ENCODE data around the gene ECSCR. TPM values are rescaled to one million over a fixed set of nuclear protein-coding genes. Genes with fewer than 3 reads are reported as not detected.
"Not testable (repeated sequence)": the region's sequence is repeated elsewhere in the genome, so short reads cannot be mapped to it uniquely, and the experiment has no call there.

The ECSCR gene
- total RNA-seq, 2 experiments from 2014 or later = not detected

DNA sequence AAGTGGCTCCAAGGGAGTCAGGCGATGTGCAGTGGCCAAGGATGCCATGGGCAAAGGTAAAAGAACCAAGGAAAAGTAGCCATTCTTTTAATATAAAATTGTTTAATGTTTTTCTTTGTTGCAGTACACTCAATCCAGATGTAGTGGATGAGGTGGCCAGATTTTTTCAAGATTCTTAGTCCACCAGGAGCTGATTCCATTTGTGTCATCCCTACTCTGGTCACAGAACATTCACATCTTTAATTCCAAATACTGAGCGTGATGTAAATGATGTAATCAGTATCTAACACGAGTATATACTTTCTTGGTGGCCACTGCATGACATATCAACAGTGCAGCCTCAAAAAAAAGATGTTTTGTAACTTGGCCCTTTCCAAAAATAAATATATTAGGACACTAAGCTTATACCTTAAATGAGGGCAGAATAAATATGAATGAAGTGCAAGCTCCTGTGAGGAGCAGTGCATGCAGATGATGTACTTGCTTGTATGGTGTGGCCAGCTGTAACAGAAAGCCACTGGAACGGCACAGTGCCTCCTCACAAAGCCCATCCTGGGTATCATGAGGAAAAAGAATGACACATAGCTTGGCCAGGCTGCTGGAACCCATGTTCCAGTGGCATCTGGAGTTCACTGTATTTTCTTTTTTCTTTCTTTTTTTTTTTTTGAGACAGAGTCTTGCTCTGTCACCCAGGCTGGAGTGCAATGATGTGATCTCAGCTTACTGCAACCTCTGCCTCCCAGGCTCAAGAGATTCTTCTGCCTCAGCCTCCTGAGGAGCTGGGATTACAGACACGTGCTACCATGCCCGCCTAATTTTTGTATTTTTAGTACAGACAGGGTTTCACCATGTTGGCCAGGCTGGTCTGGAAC is 52.2 kb downstream of the ECSCR start:
- Mint-ChIP-seq H3K4me3 (no peak overlapping the region), H3K9me3 (no peaks in the 10 kb centered on the region), H3K27me3 (no peaks in the 10 kb centered on the region), H3K27ac (no peak overlapping the region), H3K4me1 (ENCODE audit: low read depth) (peaks cover 28% of the 10 kb centered on the region), H3K36me3 (ENCODE audit: low read depth) (no peaks in the 10 kb centered on the region)
- Histone ChIP-seq H3K9me3 (ENCODE audit: control insufficient read depth in 1 of 2, insufficient read depth in 1 of 2, low read length in 2 of 2) (no peaks in the 10 kb centered on the region), H3K4me3 (ENCODE audit: low read length) (no peak overlapping the region), H3K4me1 (ENCODE audit: insufficient read depth, low read length) (peaks cover 16% of the 10 kb centered on the region), H3K27me3 (ENCODE audit: control insufficient read depth in 1 of 2, insufficient read depth in 2 of 2, low read length in 2 of 2) (no peaks in the 10 kb centered on the region), H3K27ac (ENCODE audit: low read depth in 1 of 2, low read length in 2 of 2) (no peak overlapping the region), H3K36me3 (ENCODE audit: insufficient read depth, low read length) (no peaks in the 10 kb centered on the region)
- TF ChIP-seq, protein P1, sequence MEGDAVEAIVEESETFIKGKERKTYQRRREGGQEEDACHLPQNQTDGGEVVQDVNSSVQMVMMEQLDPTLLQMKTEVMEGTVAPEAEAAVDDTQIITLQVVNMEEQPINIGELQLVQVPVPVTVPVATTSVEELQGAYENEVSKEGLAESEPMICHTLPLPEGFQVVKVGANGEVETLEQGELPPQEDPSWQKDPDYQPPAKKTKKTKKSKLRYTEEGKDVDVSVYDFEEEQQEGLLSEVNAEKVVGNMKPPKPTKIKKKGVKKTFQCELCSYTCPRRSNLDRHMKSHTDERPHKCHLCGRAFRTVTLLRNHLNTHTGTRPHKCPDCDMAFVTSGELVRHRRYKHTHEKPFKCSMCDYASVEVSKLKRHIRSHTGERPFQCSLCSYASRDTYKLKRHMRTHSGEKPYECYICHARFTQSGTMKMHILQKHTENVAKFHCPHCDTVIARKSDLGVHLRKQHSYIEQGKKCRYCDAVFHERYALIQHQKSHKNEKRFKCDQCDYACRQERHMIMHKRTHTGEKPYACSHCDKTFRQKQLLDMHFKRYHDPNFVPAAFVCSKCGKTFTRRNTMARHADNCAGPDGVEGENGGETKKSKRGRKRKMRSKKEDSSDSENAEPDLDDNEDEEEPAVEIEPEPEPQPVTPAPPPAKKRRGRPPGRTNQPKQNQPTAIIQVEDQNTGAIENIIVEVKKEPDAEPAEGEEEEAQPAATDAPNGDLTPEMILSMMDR (IDR thresholded peaks at IDR 0.05) = no peak
- CTCF ChIA-PET = no interaction called here
- intact Hi-C loops (cut with DNase I, micrococcal nuclease) = no loop called here
- DNase-seq (no peak), ATAC-seq (ENCODE audit: poor library complexity) (no peak)
- POLR2A ChIA-PET = interaction anchor here (1.0 to 1.8 kb wide), 3 partner anchors 29 to 867 kb away, joined by 4 to 6 read pairs (median 5); partner anchors contain the start of genes DNAJC18, ETF1 and STING1

DNA sequence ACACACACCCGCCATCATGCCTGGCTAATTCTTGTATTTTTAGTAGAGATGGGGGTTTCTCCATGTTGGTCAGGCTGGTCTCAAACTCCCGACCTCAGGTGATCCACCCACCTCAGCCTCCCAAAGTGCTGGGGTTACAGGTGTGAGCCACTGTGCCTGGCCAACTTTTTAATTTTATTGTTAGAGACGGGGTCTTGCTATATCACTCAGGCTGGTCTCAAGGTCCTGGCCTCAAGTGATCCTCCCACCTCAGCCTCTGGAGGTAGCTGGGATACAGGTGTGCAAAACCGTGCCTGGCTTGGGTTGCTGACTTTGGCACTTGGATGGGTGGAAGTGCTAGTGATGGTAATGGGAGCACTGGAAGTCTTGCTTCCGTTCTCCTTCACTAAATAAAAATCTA is 53.4 kb downstream of the ECSCR start:
- ATAC-seq (ENCODE audit: poor library complexity); CTCF ChIA-PET; H3K27ac Mint-ChIP-seq; H3K27me3 Mint-ChIP-seq; H3K27me3 ChIP-seq (ENCODE audit: control insufficient read depth in 1 of 2, insufficient read depth in 2 of 2, low read length in 2 of 2); H3K4me3 Mint-ChIP-seq; H3K9me3 ChIP-seq (ENCODE audit: control insufficient read depth in 1 of 2, insufficient read depth in 1 of 2, low read length in 2 of 2); H3K9me3 Mint-ChIP-seq; H3K27ac ChIP-seq (ENCODE audit: low read depth in 1 of 2, low read length in 2 of 2); DNase-seq; H3K4me3 ChIP-seq (ENCODE audit: low read length); H3K36me3 ChIP-seq (ENCODE audit: insufficient read depth, low read length); H3K36me3 Mint-ChIP-seq (ENCODE audit: low read depth): not testable (repeated sequence)
- H3K4me1 Mint-ChIP-seq (ENCODE audit: low read depth) = peaks cover 22% of the 10 kb centered on the region
- POLR2A ChIA-PET = interaction anchor here (1.0 to 1.7 kb wide), 2 partner anchors 73 to 866 kb away, joined by 4 to 6 read pairs; partner anchors contain the start of genes ETF1 and STING1
- intact Hi-C loops (cut with DNase I, micrococcal nuclease) = loop anchor here in 1 of 2 experiments (5.0 to 10.0 kb wide), 6 partner anchors 358 to 1074 kb away; partner anchors contain the start of genes CDC25C, CYSTM1, EGR1 and FAM53C
- peaks cover 13% of the 10 kb centered on the region for H3K4me1 ChIP-seq (ENCODE audit: insufficient read depth, low read length)

DNA sequence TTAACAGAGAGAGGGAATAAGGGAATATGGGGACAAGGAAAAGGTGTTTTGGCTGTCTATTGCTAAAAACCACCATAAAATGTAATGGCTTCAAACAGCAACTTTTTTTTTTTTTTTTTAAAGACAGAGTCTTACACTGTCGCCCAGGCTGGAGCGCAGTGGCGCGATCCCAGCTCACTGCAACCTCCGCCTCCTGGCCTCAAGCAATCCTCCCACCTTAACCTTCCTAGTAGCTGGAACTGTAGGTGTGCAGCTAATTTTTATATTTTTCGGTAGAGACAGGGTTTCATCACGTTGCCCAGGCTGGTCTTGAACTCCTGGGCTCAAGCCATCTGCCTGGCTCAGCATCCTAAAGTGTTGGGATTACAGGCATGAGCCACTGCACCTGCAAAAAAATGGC is 54.4 kb downstream of the ECSCR start:
- no peaks in the 10 kb centered on the region for H3K36me3 ChIP-seq (ENCODE audit: insufficient read depth, low read length)
- H3K9me3 ChIP-seq (ENCODE audit: control insufficient read depth in 1 of 2, insufficient read depth in 1 of 2, low read length in 2 of 2) = no peaks in the 10 kb centered on the region
- no peaks in the 10 kb centered on the region for H3K9me3 Mint-ChIP-seq
- peaks cover 26% of the 10 kb centered on the region for H3K4me1 Mint-ChIP-seq (ENCODE audit: low read depth)
- no peak overlapping the region for H3K27ac ChIP-seq (ENCODE audit: low read depth in 1 of 2, low read length in 2 of 2)
- H3K4me1 ChIP-seq (ENCODE audit: insufficient read depth, low read length) = peaks cover 14% of the 10 kb centered on the region
- POLR2A ChIA-PET = no interaction called here
- no peak overlapping the region for H3K4me3 ChIP-seq (ENCODE audit: low read length)
- ATAC-seq (ENCODE audit: poor library complexity) (no peak), DNase-seq (no peak)
- H3K27me3 ChIP-seq (ENCODE audit: control insufficient read depth in 1 of 2, insufficient read depth in 2 of 2, low read length in 2 of 2) = no peaks in the 10 kb centered on the region
- H3K27ac Mint-ChIP-seq = no peak overlapping the region
- no peaks in the 10 kb centered on the region for H3K27me3 Mint-ChIP-seq
- intact Hi-C loops (cut with DNase I, micrococcal nuclease) = loop anchor here in 1 of 2 experiments (5.0 to 10.0 kb wide), 6 partner anchors 359 to 1073 kb away; partner anchors contain the start of genes CDC25C, CYSTM1, EGR1 and FAM53C
- TF ChIP-seq, protein P1 (IDR thresholded peaks at IDR 0.05) = no peak
- CTCF ChIA-PET = no interaction called here
- peaks cover 5% of the 10 kb centered on the region for H3K36me3 Mint-ChIP-seq (ENCODE audit: low read depth)
- H3K4me3 Mint-ChIP-seq = no peak overlapping the region

Data from CD4-positive, alpha-beta T cell (primary cell).